Transverse colon (tissue), 4 donors: Measurements from ENCODE around the gene CSNK1E.
A peak's percentile ranks its signal among the peaks of the same experiment; 100 is the strongest.

Experiments used
- CTCF ChIP-seq, 5 experiments: fragments of 200-600 bp in 3 of 5; fragments of 450-650 bp in 2 of 5; sonication (generic) in 3 of 5; IDR thresholded peaks; 1 replicate in 2 of 5; 2 replicates in 3 of 5; pipeline ENCODE4 v1.5.1; 2016 to 2017; ENCODE audit warnings: antibody characterized with exemption in 5 of 5, inconsistent platforms in 3 of 5, mild to moderate bottlenecking in 2 of 5, moderate library complexity in 1 of 5
- EP300 ChIP-seq: sonication (generic); formaldehyde crosslinking; IDR thresholded peaks from one replicate; pipeline ENCODE4 v1.6.1; 2017; ENCODE audit warnings: antibody characterized with exemption, low read depth
- POLR2A ChIP-seq: fragments of 450-650 bp; IDR thresholded peaks from one replicate; pipeline ENCODE4 v1.6.1; 2016; ENCODE audit warnings: antibody characterized with exemption, mild to moderate bottlenecking, moderate library complexity
- POLR2AphosphoS5 ChIP-seq, 3 donors: sonication (generic); formaldehyde crosslinking; IDR thresholded peaks; one replicate each; pipeline ENCODE4 v1.6.1; 2016; ENCODE audit warnings: antibody characterized with exemption in 3 of 3

- TF ChIP-seq POLR2AphosphoS5 (IDR thresholded peaks at IDR 0.05) (peak; percentile 5 to 54 (median 8)), CTCF (IDR thresholded peaks at IDR 0.05) (no peak), EP300 (no peak), POLR2A (peak; percentile 49)
Observed at GRCh38 chr22:38316364-38317121, 690 bp downstream of the CSNK1E start.
